Sciatic nerve (tissue), 2 donors: ENCODE data around the gene EIF5B. TPM values are rescaled to one million over a fixed set of nuclear protein-coding genes. Genes with fewer than 3 reads are reported as not detected.

Source experiments
- ATAC-seq: fragments of 200-7000 bp; cut with Tn5 transposase; one replicate; pipeline ENCODE4 v1.9.1; 2020; ENCODE audit warnings: mild to moderate bottlenecking, moderate library complexity
- DNase-seq: peaks from one replicate; pipeline ENCODE4 v3.0.0-alpha.2; 2020; ENCODE audit warnings: low spot score
- intact Hi-C: fragments of 100-400 bp; cut with DNase I; formaldehyde crosslinking; loops from one replicate; pipeline ENCODE4 v1.14.2; 2022
- total RNA-seq: library from RNA; stranded (reverse); fragmentation: NEBNext Ultra II Directional; extraction: Animal tissue kit (Norgen Biotek cat#: 25700); gene quantifications from one replicate; pipeline ENCODE4 v1.2.1, GENCODE V29; 2021
- donor health status: DM: no; HTN: no; CAD: no.
- donor health status: DM: no; HTN: no; CAD: no.

Gene EIF5B
- total RNA-seq, 1 donor from 2014 or later: 41.0 TPM

DNA sequence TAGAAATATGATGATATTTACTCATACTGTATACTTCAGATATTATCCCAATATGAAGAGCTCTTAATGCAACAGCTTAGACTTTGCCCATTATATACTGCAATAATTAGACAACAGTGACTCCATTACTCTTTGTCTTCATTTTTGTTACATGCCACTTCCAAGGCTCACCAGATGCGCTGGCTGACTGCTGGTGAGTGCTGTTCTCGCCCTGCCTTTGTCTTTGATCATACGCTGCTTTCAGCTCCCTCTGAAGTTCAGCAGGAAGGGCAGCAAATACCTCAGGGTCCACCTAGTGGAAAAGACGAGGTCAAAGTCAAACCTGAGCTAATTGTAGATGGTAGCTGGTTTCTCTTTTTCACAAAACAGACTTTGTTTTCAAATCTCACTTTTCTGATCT is 66.3 kb downstream of the EIF5B start:
- intact Hi-C loops: no loop called here
- no peak for DNase-seq
- ATAC-seq: no peak

DNA sequence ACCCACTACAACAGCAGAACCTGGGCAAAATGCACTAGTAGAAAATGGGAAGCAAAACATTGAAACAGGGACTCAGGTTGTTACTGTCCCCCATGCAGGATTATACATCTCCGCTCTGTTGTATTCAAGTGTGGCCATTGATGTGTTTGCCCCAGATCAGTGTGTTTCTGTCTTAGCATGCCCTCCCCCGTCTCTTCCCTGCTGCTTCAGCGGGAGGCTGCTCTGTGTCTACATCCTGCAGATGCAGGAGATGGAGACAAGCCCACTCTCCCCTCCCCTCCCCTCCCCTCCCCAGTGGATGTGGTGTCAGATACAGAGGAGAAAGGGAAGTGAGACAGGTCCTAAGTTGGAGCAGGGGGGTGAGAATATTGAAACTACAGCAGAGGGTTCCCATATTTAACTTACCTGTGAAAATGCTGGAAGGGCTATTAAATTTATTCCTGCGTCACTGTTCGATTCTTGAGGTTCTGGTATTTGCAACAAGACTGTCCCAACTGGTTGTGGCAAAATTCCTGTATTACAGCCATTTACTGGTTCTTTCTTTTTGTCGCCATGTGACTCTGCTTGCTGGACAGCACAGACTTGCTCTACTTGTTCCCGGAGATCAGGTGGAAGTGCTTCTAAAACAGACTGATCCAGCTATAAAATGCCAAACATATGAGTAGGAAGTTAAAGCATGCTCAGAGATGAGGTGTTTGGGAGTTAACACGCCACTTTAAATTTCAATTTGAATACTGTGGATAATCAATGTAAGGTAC is 67.0 kb downstream of the EIF5B start:
- intact Hi-C loops: no loop called here
- DNase-seq (no peak), ATAC-seq (no peak)

DNA sequence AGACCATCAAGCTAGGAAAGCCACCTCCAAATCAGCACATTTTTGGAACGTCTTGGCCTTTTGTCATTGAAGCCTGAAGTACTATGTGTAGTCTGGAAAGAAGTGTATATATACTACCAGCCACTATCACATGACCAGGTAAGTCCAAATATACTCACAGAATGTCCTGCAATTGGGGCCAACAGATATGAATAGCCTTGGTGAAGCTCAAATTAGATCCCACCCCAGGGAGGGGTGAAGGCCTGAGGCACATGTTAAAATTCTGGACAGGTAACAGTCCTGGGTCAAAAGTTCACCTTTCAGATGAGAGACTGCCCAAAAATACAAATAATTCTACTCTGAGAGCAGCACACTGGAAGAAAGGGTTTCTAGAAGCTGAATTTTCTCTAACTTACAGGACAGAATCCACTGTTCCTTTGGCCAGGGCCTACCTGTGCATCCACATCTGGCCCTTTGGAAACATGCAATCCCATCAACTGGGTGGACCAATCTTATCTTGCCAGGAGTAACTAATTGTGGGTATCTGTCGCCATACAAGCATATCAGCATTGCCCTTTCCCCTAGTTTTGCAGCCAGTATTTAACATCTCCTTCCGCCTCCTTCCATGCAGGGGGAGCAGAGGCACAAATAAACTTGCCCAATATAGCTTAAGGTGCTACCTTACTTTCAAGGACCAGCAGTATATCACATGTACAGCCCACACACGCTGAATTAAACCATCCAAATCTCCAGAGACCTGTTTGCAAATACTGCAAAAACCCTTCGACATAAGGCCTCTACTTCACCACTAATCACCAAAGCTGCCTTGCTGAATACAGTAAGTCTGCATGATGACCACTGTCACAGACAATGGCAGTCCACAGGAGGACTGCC is 67.8 kb downstream of the EIF5B start:
- intact Hi-C loops: no loop called here
- no peak for ATAC-seq
- no peak for DNase-seq

DNA sequence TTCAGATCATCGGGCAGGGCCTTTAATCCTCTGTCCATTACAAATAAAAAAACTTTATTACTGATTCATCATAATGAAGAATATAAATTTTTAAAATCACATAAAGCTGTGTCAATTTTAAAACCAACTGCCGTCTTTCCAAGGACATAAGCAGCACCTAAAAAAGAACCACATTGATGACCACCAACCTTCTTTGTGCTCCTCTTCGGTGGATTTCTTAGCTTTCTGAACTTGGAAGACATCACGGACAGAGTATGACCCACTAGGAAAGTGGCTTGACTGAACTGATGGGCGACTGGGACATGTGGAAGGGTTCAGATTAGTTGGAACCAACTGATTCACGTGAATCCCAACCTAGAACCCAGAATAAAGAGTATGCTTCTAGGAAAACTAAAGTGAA is 68.9 kb downstream of the EIF5B start:
- DNase-seq (no peak), ATAC-seq (no peak)
- intact Hi-C loops: no loop called here

DNA sequence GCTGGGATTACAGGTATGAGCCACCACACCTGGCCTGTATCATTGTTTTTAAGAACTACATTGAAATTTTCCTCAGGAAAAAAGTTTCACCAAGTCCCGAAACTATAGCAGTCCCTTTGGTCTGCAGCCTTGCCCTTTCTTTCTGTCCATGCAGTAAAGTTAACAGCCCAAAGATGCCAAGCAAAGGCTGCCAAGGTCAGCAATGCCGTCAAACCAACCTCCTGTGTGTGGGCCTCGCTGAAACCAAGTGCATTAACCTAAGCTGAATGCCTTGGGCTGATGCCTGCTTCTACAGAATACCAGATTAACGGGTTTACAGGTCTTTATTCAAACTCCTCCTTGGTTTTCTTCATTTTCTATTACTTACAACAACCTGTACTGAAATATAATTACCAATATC is 73.1 kb downstream of the EIF5B start:
- ATAC-seq: no peak
- DNase-seq: no peak
- intact Hi-C loops: no loop called here

DNA sequence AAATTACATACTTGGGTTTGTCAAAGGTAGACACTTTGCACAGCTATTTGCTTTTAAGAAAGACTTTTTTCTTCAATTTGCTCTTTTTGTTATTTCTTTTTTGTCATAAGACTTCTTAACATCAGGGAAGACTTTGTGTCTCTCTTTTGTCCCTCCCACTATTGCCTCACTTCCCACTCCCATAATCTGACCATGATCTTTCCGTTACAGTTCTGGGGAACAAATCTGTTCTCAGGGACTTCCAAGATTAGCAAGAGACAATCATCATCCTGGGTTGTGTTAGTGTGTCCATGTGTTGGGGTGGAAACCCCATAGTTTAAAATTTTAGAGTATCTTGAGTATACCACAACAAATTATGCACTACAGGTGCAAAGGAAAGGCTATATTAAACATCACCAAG is 77.4 kb downstream of the EIF5B start:
- DNase-seq: no peak
- ATAC-seq: no peak
- intact Hi-C loops: no loop called here

DNA sequence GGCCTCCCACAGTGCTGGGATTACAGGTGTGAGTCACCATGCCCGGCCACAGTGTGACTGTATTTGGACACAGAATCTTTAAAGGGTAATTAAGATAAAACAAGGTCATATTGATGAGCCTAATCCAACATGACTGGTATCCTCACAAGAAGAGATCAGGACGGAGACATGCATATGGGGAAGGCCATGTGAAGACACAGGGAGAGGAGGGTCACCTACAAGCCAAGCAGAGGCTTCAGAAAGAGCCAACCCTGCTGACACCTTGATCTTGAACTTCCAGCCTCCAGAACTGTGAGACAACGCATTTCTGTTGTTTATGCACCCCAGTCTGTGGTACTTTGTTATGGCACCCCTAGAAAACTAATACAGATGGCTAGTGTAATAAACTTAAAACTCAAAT is 80.2 kb downstream of the EIF5B start:
- no peak for ATAC-seq

DNA sequence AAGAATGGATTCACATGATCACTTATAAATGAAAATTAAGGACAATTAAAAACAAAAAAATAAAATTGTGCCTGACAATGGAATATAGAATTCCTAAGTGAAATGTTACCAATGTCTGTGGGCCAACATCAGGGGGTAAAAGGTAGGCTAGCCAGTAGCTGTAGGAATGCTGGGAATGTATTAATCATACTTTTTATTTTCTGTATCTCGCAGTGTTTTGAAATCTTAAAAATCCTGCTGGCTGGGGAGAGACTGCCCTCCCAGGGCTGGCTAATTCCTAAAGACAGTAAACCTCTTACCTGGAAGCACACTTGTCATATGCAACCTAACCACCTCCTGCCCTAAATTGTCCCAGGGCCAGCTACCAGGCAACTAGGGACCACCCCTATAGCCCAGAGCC is 82.8 kb downstream of the EIF5B start:
- ATAC-seq (no peak), DNase-seq (no peak)
- intact Hi-C loops: no loop called here

More for the DNA sequence above, 80.2 kb downstream of the EIF5B start:
- DNase-seq: no peak
- intact Hi-C loops: no loop called here

DNA sequence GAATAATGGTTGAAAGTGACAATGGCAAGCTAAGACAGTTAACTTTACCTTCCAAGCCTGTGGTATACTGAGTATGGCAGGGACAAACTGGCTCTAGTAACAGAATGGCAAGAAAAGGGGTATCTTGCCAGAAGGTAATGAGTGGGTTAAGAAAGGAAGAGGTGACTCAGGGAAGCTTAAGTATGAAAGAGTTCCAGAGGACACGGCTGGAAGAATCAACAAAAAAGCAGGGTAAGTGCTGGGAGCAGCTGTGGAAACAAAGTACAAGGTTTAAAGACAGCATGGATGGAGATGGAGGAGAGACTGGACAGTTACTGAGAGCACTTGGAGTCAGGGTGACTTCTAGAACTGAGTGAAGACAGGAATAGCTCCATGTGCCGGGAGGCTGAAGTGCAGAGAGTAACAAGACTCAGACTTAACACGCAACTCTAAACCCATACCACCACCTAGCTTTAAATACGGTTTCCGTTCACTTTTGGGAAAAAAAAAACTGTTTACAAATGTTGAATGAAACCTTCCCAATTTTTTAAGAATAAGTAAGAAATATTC is 83.6 kb downstream of the EIF5B start:
- ATAC-seq (no peak), DNase-seq (no peak)
- intact Hi-C loops: no loop called here

DNA sequence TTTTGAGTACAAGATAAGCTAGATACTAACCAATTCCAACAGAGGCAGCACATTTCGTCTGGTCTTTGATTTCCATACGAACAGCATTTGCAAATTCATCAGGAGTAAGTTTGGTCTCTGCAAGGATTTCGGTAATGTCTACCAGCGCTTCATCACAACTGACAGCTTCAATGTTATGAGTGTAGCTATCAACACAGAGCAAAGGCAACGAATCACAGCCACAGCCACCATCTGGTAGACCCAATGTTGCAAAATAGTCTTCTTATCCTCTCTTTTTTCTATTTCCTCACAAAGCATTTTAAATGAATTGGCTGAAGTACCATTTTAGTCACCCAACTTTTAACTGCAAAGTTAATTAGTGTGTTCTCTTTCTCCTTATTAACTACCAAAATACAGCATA is 84.3 kb downstream of the EIF5B start:
- intact Hi-C loops: no loop called here
- ATAC-seq (no peak), DNase-seq (no peak)

DNA sequence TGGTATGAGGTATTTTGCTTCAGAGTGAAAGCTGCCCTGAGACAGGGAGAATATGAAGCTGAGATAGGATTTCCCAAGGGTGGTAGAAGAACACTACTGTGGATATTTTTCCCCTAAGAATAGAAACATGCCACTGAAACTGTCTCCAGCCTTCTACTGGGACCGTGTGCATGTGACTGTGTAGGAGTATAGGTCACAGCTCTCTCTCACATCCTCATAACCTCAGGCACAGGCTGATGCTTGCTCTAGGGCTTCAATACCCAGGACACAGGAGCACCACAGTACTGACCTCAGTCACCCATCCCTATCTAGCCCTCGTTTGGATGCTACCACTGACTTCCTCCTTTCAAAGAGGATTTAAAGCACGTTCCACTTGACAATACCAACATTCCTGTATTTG is 85.4 kb downstream of the EIF5B start:
- DNase-seq (no peak), ATAC-seq (no peak)
- intact Hi-C loops: no loop called here

DNA sequence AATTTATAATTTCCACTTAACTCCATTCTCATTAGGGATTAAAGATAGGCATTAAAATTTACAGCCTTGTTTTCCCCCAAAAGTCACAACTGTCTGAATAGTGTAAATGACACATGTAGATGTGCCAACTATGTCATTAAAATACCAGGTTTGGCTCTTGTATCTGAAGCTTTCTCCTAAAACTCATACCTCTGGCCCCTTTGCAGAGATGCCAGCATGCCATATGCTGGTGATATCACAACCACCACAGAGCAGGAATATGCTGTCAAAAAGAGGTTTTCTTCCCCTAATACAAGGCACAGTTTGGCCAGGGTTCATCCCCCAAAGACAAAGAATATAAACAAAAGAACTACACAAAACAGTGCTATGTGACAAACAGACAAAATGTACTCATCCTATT is 87.2 kb downstream of the EIF5B start:
- ATAC-seq (no peak), DNase-seq (no peak)
- intact Hi-C loops: no loop called here

DNA sequence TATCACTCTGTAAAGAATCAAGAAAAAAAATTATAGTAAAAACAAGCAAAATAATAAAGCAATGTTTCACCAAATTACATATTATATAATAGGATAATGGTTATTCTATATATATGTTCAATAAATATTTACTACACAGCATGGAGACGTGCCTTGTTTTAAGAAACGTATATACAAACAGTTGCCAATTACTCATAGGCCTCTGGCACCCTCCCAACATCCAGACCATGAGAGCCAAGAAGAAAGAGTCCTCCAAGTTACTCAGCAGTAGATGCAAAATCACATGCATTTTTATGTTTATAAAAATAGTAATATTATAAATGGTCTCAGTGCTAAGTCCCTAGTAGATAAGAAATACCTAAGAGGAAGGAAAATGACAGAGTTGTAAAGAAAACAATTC is 87.8 kb downstream of the EIF5B start:
- DNase-seq (no peak), ATAC-seq (no peak)
- intact Hi-C loops: no loop called here

DNA sequence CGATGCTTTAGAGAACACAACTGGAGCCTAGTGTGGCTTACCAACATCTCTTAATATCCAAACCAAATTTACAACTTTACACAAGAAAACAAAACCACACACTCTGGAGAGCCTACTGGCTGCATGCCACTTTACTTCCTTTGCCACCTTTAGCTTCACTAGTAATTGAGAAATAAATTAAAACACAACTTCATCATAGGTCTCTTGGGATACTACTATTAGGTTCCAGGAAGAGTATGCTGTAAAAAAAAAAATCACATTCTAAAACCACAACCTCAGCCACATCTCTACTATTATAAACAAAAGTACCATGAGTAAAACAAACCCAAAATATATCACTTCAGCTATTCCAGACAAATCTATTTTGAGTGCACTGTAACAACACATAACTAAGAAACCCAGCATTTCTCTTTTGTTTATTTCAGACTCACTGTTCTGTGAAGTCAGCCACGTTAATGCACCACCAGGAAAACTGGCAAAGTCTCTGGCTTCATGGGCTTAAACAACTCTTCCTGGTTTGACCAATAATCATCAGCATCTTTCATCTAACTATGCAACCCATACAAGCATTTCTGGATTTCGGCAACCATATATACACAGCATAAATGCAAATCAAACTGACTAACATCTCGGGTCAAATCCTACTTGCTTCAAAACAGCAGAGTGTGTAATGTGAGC is 93.6 kb downstream of the EIF5B start:
- DNase-seq (no peak), ATAC-seq (no peak)
- intact Hi-C loops: no loop called here

DNA sequence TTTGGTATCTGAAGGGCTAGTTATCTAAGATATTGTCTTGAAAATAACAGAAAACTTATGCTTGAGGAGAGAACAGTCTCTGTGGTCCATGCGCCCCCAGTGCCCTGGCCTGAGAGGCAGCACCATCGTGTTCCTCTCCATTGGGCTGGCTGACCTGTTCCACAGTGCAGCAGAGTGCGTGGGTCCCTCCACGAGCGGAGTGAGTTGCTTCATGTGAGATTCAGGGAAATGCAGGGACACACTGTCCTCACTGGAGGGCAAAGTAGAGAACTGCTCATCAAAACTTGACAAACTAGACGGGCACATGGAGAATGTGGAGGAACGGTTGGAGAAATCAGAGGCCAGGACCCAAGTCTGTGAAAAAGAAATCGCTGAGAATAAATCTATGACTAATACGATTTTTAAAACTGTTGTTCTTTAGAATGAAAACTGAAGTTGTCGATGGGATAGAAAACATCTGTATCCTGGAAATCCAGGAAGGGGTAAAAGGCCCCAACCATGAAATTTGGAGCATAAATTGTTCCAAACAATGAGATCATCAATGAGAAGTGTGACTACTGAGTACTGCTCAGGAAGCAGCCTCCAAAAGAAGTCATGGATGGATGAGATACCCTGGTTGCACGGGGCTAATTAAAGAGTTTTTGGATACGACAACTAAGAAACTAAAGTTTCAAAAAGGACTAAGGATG is 94.5 kb downstream of the EIF5B start:
- ATAC-seq: peak; percentile 44
- intact Hi-C loops: no loop called here

DNA sequence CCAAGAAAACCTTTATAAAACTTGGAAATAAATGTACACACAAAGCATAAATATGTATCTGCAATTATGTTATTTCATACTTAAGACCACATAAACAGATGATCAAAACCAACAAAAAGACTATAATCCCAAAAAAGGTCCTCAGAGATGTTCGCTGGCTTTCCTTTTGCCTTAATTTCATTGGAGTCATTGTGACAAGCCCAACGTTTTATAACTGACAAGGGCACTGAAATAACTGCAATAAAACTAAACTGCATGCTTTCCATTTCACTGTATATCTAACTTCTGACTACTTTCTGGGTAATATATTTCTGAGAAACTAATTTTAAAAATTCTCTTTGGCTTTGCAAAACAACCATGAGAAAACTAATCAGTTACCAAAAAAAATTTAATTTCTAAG is 96.2 kb downstream of the EIF5B start:
- no peak for ATAC-seq
- no peak for DNase-seq
- intact Hi-C loops: no loop called here

More for the DNA sequence above, 94.5 kb downstream of the EIF5B start:
- DNase-seq: no peak

DNA sequence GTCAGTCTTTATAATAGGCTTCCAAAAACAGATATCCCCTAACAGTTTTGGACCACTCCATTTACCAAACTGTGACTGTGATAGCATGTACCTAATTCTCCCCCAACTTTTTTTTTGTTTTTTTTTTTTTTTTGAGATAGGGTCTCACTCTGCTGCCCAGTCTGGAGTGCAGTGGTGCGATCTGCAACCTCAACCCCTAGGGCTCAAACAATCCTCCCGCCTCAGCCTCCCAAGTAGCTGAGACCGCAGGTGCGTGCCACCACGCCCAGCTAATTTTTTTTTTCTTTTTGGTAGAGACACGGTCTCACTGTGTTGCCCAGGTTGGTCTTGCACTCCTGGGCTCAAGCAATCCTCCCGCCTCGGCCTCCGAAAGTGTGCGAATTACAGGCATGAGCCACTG is 99.7 kb downstream of the EIF5B start:
- DNase-seq (no peak), ATAC-seq (no peak)

DNA sequence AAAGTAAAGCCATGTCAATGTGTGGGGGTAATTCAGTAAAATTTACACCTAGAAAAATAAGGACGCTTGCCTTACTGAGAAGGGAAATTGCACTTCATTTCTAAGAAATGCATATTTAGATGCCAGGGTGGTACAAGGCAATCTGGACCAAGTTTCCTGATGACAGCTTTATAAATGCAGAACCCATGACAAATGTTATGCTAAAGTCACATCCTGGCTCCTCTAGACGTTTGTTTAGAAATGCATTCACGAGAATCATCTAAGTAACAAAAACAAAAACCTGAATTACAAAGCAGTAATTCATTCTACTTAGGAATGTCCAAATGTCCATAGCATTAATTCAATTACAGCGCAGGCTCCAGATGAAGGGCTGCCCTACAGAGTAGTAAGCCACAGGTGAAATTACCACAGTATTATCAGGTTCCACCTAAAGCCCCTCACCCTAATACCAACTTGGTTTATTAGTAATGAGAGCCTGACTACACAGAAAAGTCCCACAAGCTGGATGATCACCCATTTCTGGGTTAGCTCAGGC is 102.8 kb downstream of the EIF5B start:
- DNase-seq (no peak), ATAC-seq (no peak)
- intact Hi-C loops: no loop called here

More for the DNA sequence above, 99.7 kb downstream of the EIF5B start:
- intact Hi-C loops: no loop called here

DNA sequence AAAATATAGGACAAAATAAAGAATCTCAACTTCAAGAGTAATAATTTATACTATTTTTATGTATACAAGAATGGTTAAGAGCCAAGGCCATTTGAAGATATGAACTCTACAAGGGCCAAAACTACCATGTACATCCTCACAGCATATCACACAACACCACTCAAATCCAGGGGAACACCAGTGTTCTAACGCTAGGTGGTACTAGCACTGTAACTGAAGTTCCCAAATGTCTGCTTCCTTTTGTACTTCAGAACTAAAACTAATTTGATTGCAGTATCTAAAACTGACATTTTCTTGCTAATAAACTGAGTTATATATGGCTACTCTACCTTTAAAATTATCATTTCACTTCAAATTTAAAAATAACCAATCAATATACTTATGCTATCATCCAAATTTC is 105.6 kb downstream of the EIF5B start:
- ATAC-seq (peak; percentile 73), DNase-seq (no peak)
- intact Hi-C loops: no loop called here
